ENCODE measurements around the gene TTC16. TPM values are rescaled to one million over a fixed set of nuclear protein-coding genes. Genes with fewer than 3 reads are reported as not detected.

The TTC16 gene
- polyA plus RNA-seq, 1 donor from 2014 or later: 0.11 TPM

GRCh38 chr9:127771570-127772189 lies 55.8 kb downstream of the TTC16 start:
- Histone ChIP-seq H3K27me3 (ENCODE audit: insufficient read depth, low read depth, low read length) (no peaks in the 10 kb centered on the region), H3K9ac (ENCODE audit: low read length) (peak overlapping the region; percentile 56), H3K79me2 (replicated peaks; ENCODE audit: insufficient read depth, low read length) (no peaks in the 10 kb centered on the region), H3K36me3 (ENCODE audit: insufficient read depth, low read length) (no peaks in the 10 kb centered on the region), H3F3A (ENCODE audit: insufficient read depth, low read length, poor library complexity, severe bottlenecking) (no peaks in the 10 kb centered on the region), H3K4me3 (ENCODE audit: low read length) (peak overlapping the region; percentile 73), H3K9me3 (ENCODE audit: low read length) (no peaks in the 10 kb centered on the region), H2AFZ (ENCODE audit: low read depth, low read length) (no peak overlapping the region), H3K27ac (ENCODE audit: low read length) (no peak overlapping the region), H3K9me2 (ENCODE audit: insufficient read depth, low read length) (no peaks in the 10 kb centered on the region), H3K4me2 (ENCODE audit: low read length) (peak overlapping the region; percentile 51), H4K20me1 (ENCODE audit: insufficient read depth) (no peaks in the 10 kb centered on the region)
- TF ChIP-seq EP300 (conservative IDR thresholded peaks at IDR 0.05; ENCODE audit: poor library complexity, severe bottlenecking): no peak

DNA sequence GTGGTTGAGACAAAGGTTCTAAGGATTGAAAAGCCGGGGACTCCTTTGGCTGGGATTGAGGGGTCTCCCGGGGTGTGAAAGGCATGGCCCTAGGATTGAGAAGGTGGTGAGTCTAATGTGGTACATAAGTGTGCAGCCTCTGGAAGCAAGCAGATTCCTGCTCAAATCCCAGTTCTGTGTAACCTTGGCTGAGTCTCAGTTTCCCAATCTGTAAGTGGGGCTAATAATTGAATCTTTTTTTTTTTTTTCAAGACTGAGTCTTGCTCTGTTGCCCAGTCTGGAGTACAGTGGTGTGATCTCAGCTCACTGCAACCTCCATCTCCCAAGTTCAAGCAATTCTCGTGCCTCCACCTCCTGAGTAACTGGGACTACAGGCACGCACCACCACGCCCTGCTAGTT lies 56.7 kb downstream of the TTC16 start:
- Histone ChIP-seq H3F3A (ENCODE audit: insufficient read depth, low read length, poor library complexity, severe bottlenecking) (no peaks in the 10 kb centered on the region), H3K36me3 (ENCODE audit: insufficient read depth, low read length) (no peaks in the 10 kb centered on the region), H3K4me3 (ENCODE audit: low read length) (no peak overlapping the region), H3K9me2 (ENCODE audit: insufficient read depth, low read length) (no peaks in the 10 kb centered on the region), H3K27ac (ENCODE audit: low read length) (no peak overlapping the region), H3K4me2 (ENCODE audit: low read length) (no peak overlapping the region), H2AFZ (ENCODE audit: low read depth, low read length) (no peak overlapping the region), H3K27me3 (ENCODE audit: insufficient read depth, low read depth, low read length) (no peaks in the 10 kb centered on the region), H4K20me1 (ENCODE audit: insufficient read depth) (no peaks in the 10 kb centered on the region), H3K79me2 (replicated peaks; ENCODE audit: insufficient read depth, low read length) (no peaks in the 10 kb centered on the region), H3K9ac (ENCODE audit: low read length) (no peak overlapping the region), H3K9me3 (ENCODE audit: low read length) (no peaks in the 10 kb centered on the region)
- TF ChIP-seq TAF1 (IDR thresholded peaks at IDR 0.05; ENCODE audit: low read depth) (no peak), EP300 (conservative IDR thresholded peaks at IDR 0.05; ENCODE audit: poor library complexity, severe bottlenecking) (no peak), EZH2 (IDR thresholded peaks at IDR 0.05; ENCODE audit: borderline replicate concordance, insufficient read depth, low read length, poor library complexity, severe bottlenecking) (no peak), REST (IDR thresholded peaks at IDR 0.05; ENCODE audit: borderline replicate concordance) (no peak), POLR2AphosphoS5 (IDR thresholded peaks at IDR 0.05) (no peak), MXI1 (conservative IDR thresholded peaks at IDR 0.05; ENCODE audit: poor library complexity, severe bottlenecking) (no peak), SMC3 (conservative IDR thresholded peaks at IDR 0.05; ENCODE audit: poor library complexity) (no peak), RAD21 (conservative IDR thresholded peaks at IDR 0.05) (no peak)
- TF ChIP-seq, protein P1, sequence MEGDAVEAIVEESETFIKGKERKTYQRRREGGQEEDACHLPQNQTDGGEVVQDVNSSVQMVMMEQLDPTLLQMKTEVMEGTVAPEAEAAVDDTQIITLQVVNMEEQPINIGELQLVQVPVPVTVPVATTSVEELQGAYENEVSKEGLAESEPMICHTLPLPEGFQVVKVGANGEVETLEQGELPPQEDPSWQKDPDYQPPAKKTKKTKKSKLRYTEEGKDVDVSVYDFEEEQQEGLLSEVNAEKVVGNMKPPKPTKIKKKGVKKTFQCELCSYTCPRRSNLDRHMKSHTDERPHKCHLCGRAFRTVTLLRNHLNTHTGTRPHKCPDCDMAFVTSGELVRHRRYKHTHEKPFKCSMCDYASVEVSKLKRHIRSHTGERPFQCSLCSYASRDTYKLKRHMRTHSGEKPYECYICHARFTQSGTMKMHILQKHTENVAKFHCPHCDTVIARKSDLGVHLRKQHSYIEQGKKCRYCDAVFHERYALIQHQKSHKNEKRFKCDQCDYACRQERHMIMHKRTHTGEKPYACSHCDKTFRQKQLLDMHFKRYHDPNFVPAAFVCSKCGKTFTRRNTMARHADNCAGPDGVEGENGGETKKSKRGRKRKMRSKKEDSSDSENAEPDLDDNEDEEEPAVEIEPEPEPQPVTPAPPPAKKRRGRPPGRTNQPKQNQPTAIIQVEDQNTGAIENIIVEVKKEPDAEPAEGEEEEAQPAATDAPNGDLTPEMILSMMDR (IDR thresholded peaks at IDR 0.05; ENCODE audit: poor library complexity, severe bottlenecking): no peak

Measured in neural cell (in vitro differentiated cells).